Right lobe of liver (tissue), 4 donors: Measurements from ENCODE around the gene EIF3L.
A peak's percentile ranks its signal among the peaks of the same experiment; 100 is the strongest.

Experiments
- CTCF ChIP-seq, 4 donors: fragments of 200-600 bp in 3 of 4; fragments of 450-650 bp in 1 of 4; IDR thresholded peaks; one replicate each; pipeline versions ENCODE4 v1.5.1 to v1.8.0; 2016 to 2022; ENCODE audit warnings: antibody characterized with exemption in 4 of 4, mild to moderate bottlenecking in 2 of 4
- POLR2A ChIP-seq: fragments of 450-650 bp; IDR thresholded peaks from one replicate; pipeline ENCODE4 v1.6.1; 2017; ENCODE audit warnings: antibody characterized with exemption, mild to moderate bottlenecking
- donor health status: DM: no; HTN: no; CAD: no.
- donor health status: DM: no; HTN: no; CAD: no.
- donor health status: DM: no; HTN: yes; CAD: no.

GRCh38 chr22:37817705-37818408 is 31.4 kb upstream of the EIF3L start:
- peak; percentile 95 to 98 (median 96) for TF ChIP-seq CTCF (IDR thresholded peaks at IDR 0.05)
- TF ChIP-seq POLR2A = no peak
